NK-92 (cell line): ENCODE measurements around the gene TUFT1.
"Not testable (repeated sequence)": the region's sequence is repeated elsewhere in the genome, so short reads cannot be mapped to it uniquely, and the experiment has no call there.

ENCODE experiments used
- DNase-seq: peaks from one replicate; lab custom pipeline; 2025; ENCODE audit not compliant: unreplicated experiment; lab: John Stamatoyannopoulos, UW

Gene TUFT1

GRCh38 chr1:151512326-151512725, 27.8 kb upstream of the TUFT1 start:
- no peak for DNase-seq

GRCh38 chr1:151512801-151513625, 27.1 kb upstream of the TUFT1 start:
- no peak for DNase-seq

GRCh38 chr1:151513626-151514121, 26.4 kb upstream of the TUFT1 start:
- no peak for DNase-seq

GRCh38 chr1:151514366-151514765, 25.7 kb upstream of the TUFT1 start:
- DNase-seq: no peak

- DNase-seq: no peak
Measured at GRCh38 chr1:151515265-151515664, 24.8 kb upstream of the TUFT1 start.

GRCh38 chr1:151516031-151516511, 24.0 kb upstream of the TUFT1 start:
- no peak for DNase-seq

GRCh38 chr1:151518431-151518830, 21.7 kb upstream of the TUFT1 start:
- no peak for DNase-seq

- no peak for DNase-seq
Measured at GRCh38 chr1:151518936-151519335, 21.2 kb upstream of the TUFT1 start.

- no peak for DNase-seq
Measured at GRCh38 chr1:151519667-151520066, 20.4 kb upstream of the TUFT1 start.

GRCh38 chr1:151520359-151520758, 19.8 kb upstream of the TUFT1 start:
- no peak for DNase-seq

GRCh38 chr1:151522427-151522826, 17.7 kb upstream of the TUFT1 start:
- DNase-seq: not testable (repeated sequence)

GRCh38 chr1:151523326-151523725, 16.8 kb upstream of the TUFT1 start:
- no peak for DNase-seq

- DNase-seq: no peak
Measured at GRCh38 chr1:151524736-151525135, 15.4 kb upstream of the TUFT1 start.

GRCh38 chr1:151526735-151527525, 13.2 kb upstream of the TUFT1 start:
- no peak for DNase-seq

GRCh38 chr1:151529211-151529702, 10.9 kb upstream of the TUFT1 start:
- no peak for DNase-seq

- no peak for DNase-seq
Measured at GRCh38 chr1:151529781-151530180, 10.3 kb upstream of the TUFT1 start.

- no peak for DNase-seq
Measured at GRCh38 chr1:151530461-151530860, 9.6 kb upstream of the TUFT1 start.

GRCh38 chr1:151533870-151534269, 6.2 kb upstream of the TUFT1 start:
- no peak for DNase-seq

GRCh38 chr1:151534662-151535278, 5.3 kb upstream of the TUFT1 start:
- no peak for DNase-seq

GRCh38 chr1:151535326-151536271, 4.5 kb upstream of the TUFT1 start:
- DNase-seq: no peak
